Mesendoderm (in vitro differentiated cells): ENCODE results near the gene CHRDL2.
"Not testable (repeated sequence)": the region's sequence is repeated elsewhere in the genome, so short reads cannot be mapped to it uniquely, and the experiment has no call there.

ENCODE experiments used
- DNase-seq: peaks from one replicate; pipeline ENCODE4 v3.0.0; 2013
- H2AK5ac ChIP-seq: 2 replicates; pipeline ENCODE4 v1.6.1; 2013; ENCODE audit warnings: low read length, inconsistent platforms
- H2BK120ac ChIP-seq: 2 replicates; pipeline ENCODE4 v1.6.1; 2013; ENCODE audit warnings: low read depth, mild to moderate bottlenecking, low read length, moderate library complexity, mixed read lengths
- H2BK15ac ChIP-seq: replicated peaks from 2 replicates; pipeline ENCODE4 v1.6.1; 2013; ENCODE audit warnings: low read depth, mild to moderate bottlenecking, moderate library complexity
- H2BK5ac ChIP-seq: 2 replicates; pipeline ENCODE4 v1.6.1; 2013; ENCODE audit warnings: low read length, inconsistent platforms
- H3K18ac ChIP-seq: 2 replicates; pipeline ENCODE4 v1.6.1; 2013; ENCODE audit warnings: mild to moderate bottlenecking, low read length, mixed read lengths
- H3K23ac ChIP-seq: one replicate; pipeline ENCODE4 v1.6.1; 2013; ENCODE audit warnings: low read length
- H3K27ac ChIP-seq: 2 replicates; pipeline ENCODE4 v1.5.1; 2013; ENCODE audit warnings: low read depth, mild to moderate bottlenecking, inconsistent platforms, low read length, moderate library complexity
- H3K27me3 ChIP-seq: 2 replicates; pipeline ENCODE4 v1.6.1; 2013; ENCODE audit warnings: low read length, control low read depth, mild to moderate bottlenecking, inconsistent platforms; ENCODE audit not compliant: insufficient read depth, poor library complexity
- H3K36me3 ChIP-seq: 2 replicates; pipeline ENCODE4 v1.6.1; 2013; ENCODE audit warnings: low read length, inconsistent platforms; ENCODE audit not compliant: control insufficient read depth, insufficient read depth
- H3K4ac ChIP-seq: one replicate; pipeline ENCODE4 v1.6.1; 2013; ENCODE audit warnings: low read depth, mild to moderate bottlenecking, low read length, moderate library complexity
- H3K4me1 ChIP-seq: 2 replicates; pipeline ENCODE4 v1.6.1; 2013; ENCODE audit warnings: low read depth, low read length, inconsistent platforms; ENCODE audit not compliant: control insufficient read depth
- H3K4me2 ChIP-seq: 2 replicates; pipeline ENCODE4 v1.6.1; 2013; ENCODE audit warnings: low read length
- H3K4me3 ChIP-seq: 2 replicates; pipeline ENCODE4 v1.5.1; 2013; ENCODE audit warnings: mild to moderate bottlenecking, low read length
- H3K56ac ChIP-seq: one replicate; pipeline ENCODE4 v1.6.1; 2013; ENCODE audit warnings: low read length
- H3K79me1 ChIP-seq: 2 replicates; pipeline ENCODE4 v1.6.1; 2013; ENCODE audit warnings: low read length, inconsistent platforms
- H3K79me2 ChIP-seq: 2 replicates; pipeline ENCODE4 v1.6.1; 2013; ENCODE audit warnings: mild to moderate bottlenecking, low read length; ENCODE audit not compliant: control insufficient read depth, insufficient read depth
- H3K9ac ChIP-seq: 2 replicates; pipeline ENCODE4 v1.6.1; 2013; ENCODE audit warnings: low read length, inconsistent platforms
- H4K5ac ChIP-seq: one replicate; pipeline ENCODE4 v1.6.1; 2013; ENCODE audit warnings: low read length
- H4K8ac ChIP-seq: one replicate; pipeline ENCODE4 v1.6.1; 2013; ENCODE audit warnings: low read depth, mild to moderate bottlenecking, control low read depth, low read length, moderate library complexity
- WGBS: extraction: QIAGEN DNeasy Blood & Tissue Kit; methylation state at CpG from one replicate; pipeline ENCODE4 v1.1.7; 2013; ENCODE audit warnings: low lambda C conversion rate, missing lambda C conversion rate; ENCODE audit not compliant: insufficient coverage; ENCODE audit errors: extremely low coverage; 5-methylcytosine and 5-hydroxymethylcytosine counted together

CHRDL2 gene

GRCh38 chr11:74768172-74768651, 37.0 kb upstream of the CHRDL2 start:
- H2BK120ac ChIP-seq, H3K56ac ChIP-seq, DNase-seq, H2AK5ac ChIP-seq, H3K27ac ChIP-seq, H3K4me1 ChIP-seq, H4K8ac ChIP-seq, H3K4me2 ChIP-seq, H3K27me3 ChIP-seq, H3K36me3 ChIP-seq, H3K79me2 ChIP-seq, H3K4ac ChIP-seq, H3K18ac ChIP-seq, H3K23ac ChIP-seq, H4K5ac ChIP-seq, H2BK5ac ChIP-seq, H3K4me3 ChIP-seq, H2BK15ac ChIP-seq, H3K9ac ChIP-seq, H3K79me1 ChIP-seq: not testable (repeated sequence)
- no CpG with 5 or more reads among the region's 9 CpGs for WGBS

GRCh38 chr11:74766905-74767304, 35.7 kb upstream of the CHRDL2 start:
- no peak overlapping the region for H3K4me3 ChIP-seq
- H3K27me3 ChIP-seq = no peaks in the 10 kb centered on the region
- no peak for DNase-seq
- H3K4me2 ChIP-seq = no peak overlapping the region
- no peak overlapping the region for H3K18ac ChIP-seq
- no peaks in the 10 kb centered on the region for H3K79me2 ChIP-seq
- H3K79me1 ChIP-seq = no peaks in the 10 kb centered on the region
- H2BK120ac ChIP-seq = no peak overlapping the region
- H4K5ac ChIP-seq = no peak overlapping the region
- no peaks in the 10 kb centered on the region for H3K36me3 ChIP-seq
- no peak overlapping the region for H3K23ac ChIP-seq
- no peak overlapping the region for H3K56ac ChIP-seq
- no peak overlapping the region for H2BK15ac ChIP-seq
- no peaks in the 10 kb centered on the region for H3K4me1 ChIP-seq
- H2BK5ac ChIP-seq = no peak overlapping the region
- no peak overlapping the region for H3K4ac ChIP-seq
- no CpG with 5 or more reads among the region's 1 CpG for WGBS
- no peak overlapping the region for H2AK5ac ChIP-seq
- H4K8ac ChIP-seq = no peak overlapping the region
- H3K9ac ChIP-seq = no peak overlapping the region
- H3K27ac ChIP-seq = no peak overlapping the region

DNA sequence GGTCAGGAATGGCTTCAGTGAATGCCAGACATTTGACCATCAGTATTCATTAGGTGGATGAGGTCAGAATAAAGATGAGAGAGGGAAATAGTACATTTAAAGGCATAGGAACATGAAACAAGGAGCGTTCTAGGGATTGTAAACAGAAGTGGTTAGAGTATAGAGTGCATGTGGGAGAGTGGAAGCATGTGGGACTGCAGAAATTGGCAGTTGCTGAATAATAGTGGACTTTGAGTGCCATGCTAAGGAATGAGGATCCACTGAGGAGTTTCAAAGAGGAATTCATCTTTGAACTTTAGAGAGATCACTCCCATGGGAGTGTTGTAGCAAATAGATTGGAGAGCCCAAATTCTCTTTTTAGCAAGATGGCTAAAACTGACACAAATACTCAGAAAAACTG, 25.3 kb upstream of the CHRDL2 start:
- Histone ChIP-seq H3K4me2 (no peak overlapping the region), H2BK120ac (no peak overlapping the region), H3K4me3 (no peak overlapping the region), H2BK5ac (no peak overlapping the region), H2BK15ac (no peak overlapping the region), H3K27me3 (no peaks in the 10 kb centered on the region), H4K5ac (no peak overlapping the region), H3K18ac (no peak overlapping the region), H3K23ac (no peak overlapping the region), H3K36me3 (no peaks in the 10 kb centered on the region), H3K56ac (no peak overlapping the region), H3K4ac (no peak overlapping the region), H3K9ac (no peak overlapping the region), H3K4me1 (peaks cover 6% of the 10 kb centered on the region), H3K79me2 (peaks cover 9% of the 10 kb centered on the region), H2AK5ac (no peak overlapping the region), H3K79me1 (peaks cover 7% of the 10 kb centered on the region), H4K8ac (no peak overlapping the region), H3K27ac (no peak overlapping the region)
- WGBS = no CpG with 5 or more reads among the region's 1 CpG
- DNase-seq = no peak

- Histone ChIP-seq H3K23ac (no peak overlapping the region), H2BK15ac (no peak overlapping the region), H3K4ac (no peak overlapping the region), H2AK5ac (no peak overlapping the region), H4K8ac (no peak overlapping the region), H3K79me2 (peaks cover 13% of the 10 kb centered on the region), H3K56ac (peak overlapping the region; percentile 46), H3K18ac (no peak overlapping the region), H3K27me3 (no peaks in the 10 kb centered on the region), H3K27ac (no peak overlapping the region), H2BK5ac (no peak overlapping the region), H4K5ac (no peak overlapping the region), H3K36me3 (no peaks in the 10 kb centered on the region), H3K79me1 (peaks cover 10% of the 10 kb centered on the region), H3K4me2 (no peak overlapping the region), H2BK120ac (no peak overlapping the region), H3K9ac (no peak overlapping the region), H3K4me1 (peaks cover 6% of the 10 kb centered on the region), H3K4me3 (no peak overlapping the region)
- no CpG with 5 or more reads among the region's 1 CpG for WGBS
- DNase-seq = peak; percentile 82
These were observed 24.3 kb upstream of the CHRDL2 start for GRCh38 chr11:74755395-74755995.

DNA sequence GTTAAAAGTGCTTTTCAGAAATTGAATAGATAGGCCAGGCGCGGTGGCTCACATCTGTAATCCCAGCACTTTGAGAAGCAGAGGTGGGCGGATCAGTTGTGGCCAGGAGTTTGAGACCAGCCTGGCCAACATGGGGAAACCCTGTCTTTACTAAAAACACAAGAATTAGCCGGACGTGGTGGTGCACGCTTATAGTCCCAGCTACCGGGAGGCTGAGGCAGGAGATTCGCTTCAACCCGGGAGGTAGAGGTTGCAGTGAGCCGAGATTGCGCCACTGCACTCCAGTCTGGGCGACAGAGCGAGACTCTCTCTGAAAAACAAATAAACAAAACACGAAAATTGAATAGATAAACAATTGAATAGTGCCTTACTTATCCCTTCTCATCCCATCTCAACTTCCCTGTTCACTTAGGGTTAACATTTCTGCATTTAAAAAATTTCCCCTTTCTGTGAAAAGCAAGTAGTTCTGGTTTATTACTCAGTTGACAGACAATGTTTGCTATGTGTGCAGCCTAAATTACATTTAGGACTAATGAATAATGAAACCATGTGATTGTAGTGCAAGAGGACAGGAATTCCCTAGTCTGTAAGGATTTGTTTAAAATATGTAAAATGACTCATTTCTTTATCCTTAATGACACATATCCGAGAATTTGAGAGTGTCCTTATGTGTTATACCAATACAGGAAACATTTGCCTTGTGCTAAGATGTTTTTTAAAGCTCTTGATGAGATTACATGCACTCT, 23.5 kb upstream of the CHRDL2 start:
- no peaks in the 10 kb centered on the region for H3K27me3 ChIP-seq
- H3K79me1 ChIP-seq = peaks cover 16% of the 10 kb centered on the region
- no peak overlapping the region for H4K5ac ChIP-seq
- peaks cover 11% of the 10 kb centered on the region for H3K4me1 ChIP-seq
- H2BK120ac ChIP-seq = no peak overlapping the region
- H3K79me2 ChIP-seq = peaks cover 20% of the 10 kb centered on the region
- no peak overlapping the region for H2BK5ac ChIP-seq
- no peak overlapping the region for H4K8ac ChIP-seq
- H3K4ac ChIP-seq = no peak overlapping the region
- H3K27ac ChIP-seq = no peak overlapping the region
- H3K4me2 ChIP-seq = no peak overlapping the region
- H3K23ac ChIP-seq = no peak overlapping the region
- no peak overlapping the region for H3K4me3 ChIP-seq
- WGBS = no CpG with 5 or more reads among the region's 15 CpGs
- peak overlapping the region; percentile 53 for H3K56ac ChIP-seq
- H2BK15ac ChIP-seq = no peak overlapping the region
- H3K9ac ChIP-seq = no peak overlapping the region
- peak; percentile 6 for DNase-seq
- no peak overlapping the region for H2AK5ac ChIP-seq
- no peaks in the 10 kb centered on the region for H3K36me3 ChIP-seq
- no peak overlapping the region for H3K18ac ChIP-seq
